Activated T-helper 17 cell treated with anti-CD3 and anti-CD28 coated beads, Interleukin-2, amount 50 U/mL, for 72 hours (primary cell): ENCODE results near the gene EHD4. TPM values are rescaled to one million over a fixed set of nuclear protein-coding genes. Genes with fewer than 3 reads are reported as not detected.

Experiments
- ATAC-seq: fragments of 150-1000 bp; cut with Tn5 transposase; replicated peaks from 2 replicates; pipeline ENCODE4 v1.10.0; 2021; ENCODE audit warnings: mild to moderate bottlenecking, moderate library complexity
- H3K27ac Mint-ChIP-seq: one replicate; pipeline ENCODE4 v1.8.0; 2022; ENCODE audit warnings: mixed read lengths
- H3K27me3 Mint-ChIP-seq: one replicate; pipeline ENCODE4 v1.8.0; 2022; ENCODE audit warnings: mixed read lengths
- H3K36me3 Mint-ChIP-seq: one replicate; pipeline ENCODE4 v1.8.0; 2022; ENCODE audit warnings: low read depth, mild to moderate bottlenecking, mixed read lengths
- H3K4me1 Mint-ChIP-seq: one replicate; pipeline ENCODE4 v1.8.0; 2022; ENCODE audit warnings: mixed read lengths
- H3K4me3 Mint-ChIP-seq: one replicate; pipeline ENCODE4 v1.8.0; 2022; ENCODE audit warnings: mild to moderate bottlenecking, mixed read lengths
- H3K9me3 Mint-ChIP-seq: one replicate; pipeline ENCODE4 v1.8.0; 2022; ENCODE audit warnings: mixed read lengths
- total RNA-seq, 2 donors: library from RNA; stranded (reverse); gene quantifications; one replicate each; pipeline ENCODE4 v1.2.3, GENCODE V29; 2022

Gene EHD4
- total RNA-seq, result 10 to 100 TPM; 51.0 to 56.3 TPM

DNA sequence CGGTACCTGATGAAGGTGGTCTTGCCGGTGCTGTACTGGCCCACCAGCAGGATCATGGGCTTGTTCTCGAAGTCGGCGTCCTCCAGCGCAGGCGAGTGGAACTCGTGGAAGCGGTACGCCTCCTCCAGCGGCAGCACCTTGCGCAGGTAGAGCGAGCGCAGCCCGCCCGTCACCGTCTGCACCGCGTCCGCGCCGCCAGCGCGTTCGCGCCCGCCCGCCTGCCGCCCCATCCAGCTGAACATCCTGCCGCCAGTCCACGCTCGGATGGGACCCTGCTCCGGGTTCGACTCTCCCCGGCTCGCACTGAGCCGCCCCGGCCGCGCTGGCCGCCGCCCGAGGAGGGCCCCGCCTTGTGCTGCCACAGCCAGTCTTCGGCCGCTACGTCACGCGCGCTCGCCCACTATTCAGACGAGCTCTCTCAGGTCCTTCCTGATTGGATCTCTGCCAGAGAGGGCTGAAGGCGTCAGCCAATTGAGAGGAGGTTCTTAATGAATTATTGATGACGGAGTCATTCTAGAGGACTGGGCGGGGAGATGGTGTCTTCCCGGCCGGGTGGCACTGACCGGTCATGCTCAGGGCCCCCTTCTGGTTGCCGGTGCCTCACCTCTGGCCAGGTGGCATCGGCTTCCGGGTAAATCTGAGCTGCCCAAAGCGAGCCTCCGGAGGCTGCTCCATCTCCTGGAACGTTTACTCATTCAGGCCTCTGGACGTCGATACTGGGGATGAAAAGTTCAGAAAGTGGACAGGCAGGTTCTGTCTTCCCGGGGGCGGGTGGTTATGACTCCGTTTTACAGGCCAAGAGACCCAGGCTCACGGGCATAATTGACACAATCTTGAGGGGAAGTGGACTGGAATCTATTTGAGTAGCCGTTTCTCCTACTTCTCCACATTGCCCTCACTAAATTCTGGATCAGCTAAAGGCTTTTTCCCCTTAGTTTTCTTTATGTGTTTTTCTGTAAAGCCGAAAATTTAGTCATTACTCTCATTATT, at the start of gene EHD4:
EHD4 (minus strand) TSS at position 305 of the 990 bp plus-strand sequence; CDS start at position 242, 63 bp downstream.
- Mint-ChIP-seq H3K4me3 (peak within 1 kb of the TSS; percentile 97), H3K27ac (peak within 1 kb of the TSS; percentile 98), H3K4me1 (peaks cover 38% of the 10 kb centered on the region), H3K36me3 (peaks cover 43% of the 10 kb centered on the region), H3K9me3 (no peaks in the 10 kb centered on the region), H3K27me3 (peaks cover 4% of the 10 kb centered on the region)
- peak; percentile 79 for ATAC-seq

- H3K27ac Mint-ChIP-seq, result no peak overlapping the region
These were observed 49.2 kb upstream of the EHD4 start for GRCh38 chr15:42021593-42021992.

GRCh38 chr15:42020713-42021273, 48.4 kb upstream of the EHD4 start, which contains the start of gene PLA2G4E:
PLA2G4E (minus strand) TSS chr15:42021042; CDS start chr15:42021030, 12 bp downstream.
- ATAC-seq, result no peak
- H3K9me3 Mint-ChIP-seq, result no peaks in the 10 kb centered on the region
- H3K27ac Mint-ChIP-seq, result no peak within 1 kb of the TSS
- H3K4me1 Mint-ChIP-seq, result no peaks in the 10 kb centered on the region
- H3K27me3 Mint-ChIP-seq, result peaks cover 5% of the 10 kb centered on the region
- H3K36me3 Mint-ChIP-seq, result no peaks in the 10 kb centered on the region
- no peak within 1 kb of the TSS for H3K4me3 Mint-ChIP-seq

More at GRCh38 chr15:42021593-42021992, 49.2 kb upstream of the EHD4 start:
- H3K4me3 Mint-ChIP-seq, result no peak overlapping the region
- H3K36me3 Mint-ChIP-seq, result no peaks in the 10 kb centered on the region
- no peaks in the 10 kb centered on the region for H3K4me1 Mint-ChIP-seq
- ATAC-seq, result no peak
- H3K9me3 Mint-ChIP-seq, result no peaks in the 10 kb centered on the region
- peaks cover 5% of the 10 kb centered on the region for H3K27me3 Mint-ChIP-seq

- Mint-ChIP-seq H3K27me3 (peaks cover 5% of the 10 kb centered on the region), H3K4me3 (no peak overlapping the region), H3K36me3 (no peaks in the 10 kb centered on the region), H3K27ac (peak overlapping the region; percentile 20), H3K9me3 (no peaks in the 10 kb centered on the region), H3K4me1 (no peaks in the 10 kb centered on the region)
- no peak for ATAC-seq
These were observed 46.2 kb upstream of the EHD4 start for GRCh38 chr15:42018306-42019224.

DNA sequence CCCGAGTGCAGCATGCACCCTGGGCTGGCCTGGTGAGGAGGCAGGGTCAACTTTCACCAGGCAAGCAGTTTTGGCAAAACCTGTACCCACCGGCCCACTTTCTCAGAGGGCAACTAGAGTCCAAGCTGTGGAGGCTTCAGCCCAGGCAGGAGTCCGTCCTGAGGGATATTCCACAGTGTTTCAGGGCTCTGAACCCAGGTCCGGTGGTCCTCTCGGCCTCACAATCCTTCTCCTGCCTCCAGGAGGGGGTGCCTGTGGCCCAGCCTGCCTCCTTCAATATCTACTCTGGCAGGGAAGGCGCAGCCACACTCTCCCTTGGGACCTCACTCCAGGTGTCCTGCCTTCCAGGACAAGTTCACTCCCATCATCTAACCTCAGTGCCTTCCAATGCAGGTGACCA, 44.6 kb upstream of the EHD4 start:
- Mint-ChIP-seq H3K9me3 (no peaks in the 10 kb centered on the region), H3K4me1 (no peaks in the 10 kb centered on the region), H3K36me3 (no peaks in the 10 kb centered on the region), H3K4me3 (no peak overlapping the region), H3K27ac (peak overlapping the region; percentile 20), H3K27me3 (peaks cover 5% of the 10 kb centered on the region)
- ATAC-seq, result no peak

GRCh38 chr15:42014406-42014805, 42.0 kb upstream of the EHD4 start:
- no peak for ATAC-seq
- Mint-ChIP-seq H3K4me1 (peaks cover 17% of the 10 kb centered on the region), H3K36me3 (no peaks in the 10 kb centered on the region), H3K27ac (peak overlapping the region; percentile 75), H3K4me3 (no peak overlapping the region), H3K9me3 (no peaks in the 10 kb centered on the region), H3K27me3 (peaks cover 5% of the 10 kb centered on the region)

DNA sequence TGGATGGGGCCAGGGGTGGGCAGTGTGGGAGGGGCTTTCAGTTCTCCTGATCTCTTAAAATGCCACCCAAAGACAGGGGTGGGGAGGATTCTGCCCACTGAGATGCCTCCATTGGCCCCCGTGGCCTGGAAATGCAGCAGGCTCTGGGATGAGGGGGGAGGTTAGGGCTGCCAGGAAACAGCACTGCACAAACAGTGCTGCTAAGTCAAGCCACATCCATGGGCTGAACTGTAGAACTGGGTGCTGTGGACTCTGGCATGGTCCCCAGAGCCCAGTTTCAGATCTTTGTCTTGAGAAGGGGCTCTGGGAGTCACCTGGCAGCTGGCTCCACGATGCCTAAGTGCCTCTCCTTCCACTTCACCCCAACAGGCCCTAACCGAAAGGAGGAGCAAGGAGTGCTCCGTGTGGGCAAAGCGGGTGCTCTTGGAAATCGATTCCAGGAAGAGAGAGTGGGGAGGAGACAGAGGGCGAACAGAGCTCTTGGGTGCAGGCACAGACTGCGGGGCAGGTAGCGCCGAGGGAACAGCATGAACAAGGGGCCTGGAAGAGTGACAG, 40.6 kb upstream of the EHD4 start:
- Mint-ChIP-seq H3K27ac (peak overlapping the region; percentile 67), H3K36me3 (no peaks in the 10 kb centered on the region), H3K9me3 (no peaks in the 10 kb centered on the region), H3K4me1 (peaks cover 21% of the 10 kb centered on the region), H3K4me3 (no peak overlapping the region), H3K27me3 (peaks cover 5% of the 10 kb centered on the region)
- no peak for ATAC-seq

- H3K9me3 Mint-ChIP-seq, result no peaks in the 10 kb centered on the region
- peak overlapping the region; percentile 6 for H3K4me3 Mint-ChIP-seq
- no peak for ATAC-seq
- peaks cover under 1% of the 10 kb centered on the region for H3K27me3 Mint-ChIP-seq
- H3K27ac Mint-ChIP-seq, result peak overlapping the region; percentile 67
- no peaks in the 10 kb centered on the region for H3K36me3 Mint-ChIP-seq
- peaks cover 25% of the 10 kb centered on the region for H3K4me1 Mint-ChIP-seq
These were observed 39.9 kb upstream of the EHD4 start for GRCh38 chr15:42012241-42012640.

GRCh38 chr15:42011074-42011473, 38.7 kb upstream of the EHD4 start:
- ATAC-seq, result no peak
- Mint-ChIP-seq H3K4me1 (peaks cover 29% of the 10 kb centered on the region), H3K9me3 (no peaks in the 10 kb centered on the region), H3K36me3 (no peaks in the 10 kb centered on the region), H3K27me3 (no peaks in the 10 kb centered on the region), H3K4me3 (peak overlapping the region; percentile 79), H3K27ac (peak overlapping the region; percentile 94)

- H3K4me3 Mint-ChIP-seq, result peak overlapping the region; percentile 79
- ATAC-seq, result peak; percentile 95
- H3K27ac Mint-ChIP-seq, result peak overlapping the region; percentile 94
- no peaks in the 10 kb centered on the region for H3K36me3 Mint-ChIP-seq
- peaks cover 29% of the 10 kb centered on the region for H3K4me1 Mint-ChIP-seq
- no peaks in the 10 kb centered on the region for H3K27me3 Mint-ChIP-seq
- H3K9me3 Mint-ChIP-seq, result no peaks in the 10 kb centered on the region
These were observed 38.1 kb upstream of the EHD4 start for GRCh38 chr15:42010434-42010833.

GRCh38 chr15:42009474-42009873, 37.1 kb upstream of the EHD4 start:
- no peaks in the 10 kb centered on the region for H3K36me3 Mint-ChIP-seq
- peak overlapping the region; percentile 79 for H3K4me3 Mint-ChIP-seq
- no peaks in the 10 kb centered on the region for H3K27me3 Mint-ChIP-seq
- no peaks in the 10 kb centered on the region for H3K9me3 Mint-ChIP-seq
- H3K4me1 Mint-ChIP-seq, result peaks cover 29% of the 10 kb centered on the region
- ATAC-seq, result no peak
- peak overlapping the region; percentile 94 for H3K27ac Mint-ChIP-seq

DNA sequence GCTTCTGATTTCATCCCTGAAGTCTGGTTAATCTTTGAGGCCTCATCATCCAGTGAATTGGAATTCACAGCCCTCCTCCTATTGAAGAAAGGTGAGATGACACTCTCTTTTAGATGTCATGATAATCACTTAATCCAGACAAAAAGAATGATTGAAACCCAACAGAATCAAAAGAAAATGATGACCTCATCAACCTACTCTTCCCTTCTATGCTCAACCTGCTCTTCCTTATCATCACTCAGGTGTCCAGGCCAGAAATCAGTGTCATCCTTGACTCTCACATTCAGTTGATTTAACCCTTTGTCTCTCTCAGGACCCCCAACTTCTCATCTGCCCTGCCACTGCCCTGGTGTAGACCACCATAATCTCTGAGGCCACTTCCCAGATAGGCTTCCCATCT, 36.7 kb upstream of the EHD4 start:
- H3K4me3 Mint-ChIP-seq, result no peak overlapping the region
- H3K27ac Mint-ChIP-seq, result peak overlapping the region; percentile 94
- peaks cover 29% of the 10 kb centered on the region for H3K4me1 Mint-ChIP-seq
- no peak for ATAC-seq
- H3K9me3 Mint-ChIP-seq, result no peaks in the 10 kb centered on the region
- H3K36me3 Mint-ChIP-seq, result no peaks in the 10 kb centered on the region
- H3K27me3 Mint-ChIP-seq, result no peaks in the 10 kb centered on the region

- ATAC-seq, result no peak
- H3K27me3 Mint-ChIP-seq, result no peaks in the 10 kb centered on the region
- no peaks in the 10 kb centered on the region for H3K9me3 Mint-ChIP-seq
- peak overlapping the region; percentile 0 for H3K4me3 Mint-ChIP-seq
- H3K4me1 Mint-ChIP-seq, result peaks cover 29% of the 10 kb centered on the region
- no peaks in the 10 kb centered on the region for H3K36me3 Mint-ChIP-seq
- H3K27ac Mint-ChIP-seq, result peak overlapping the region; percentile 2
These were observed 35.0 kb upstream of the EHD4 start for GRCh38 chr15:42007386-42007785.

- H3K9me3 Mint-ChIP-seq, result no peaks in the 10 kb centered on the region
- H3K4me3 Mint-ChIP-seq, result no peak overlapping the region
- ATAC-seq, result no peak
- no peak overlapping the region for H3K27ac Mint-ChIP-seq
- no peaks in the 10 kb centered on the region for H3K36me3 Mint-ChIP-seq
- peaks cover 13% of the 10 kb centered on the region for H3K4me1 Mint-ChIP-seq
- H3K27me3 Mint-ChIP-seq, result peaks cover 7% of the 10 kb centered on the region
These were observed 30.0 kb upstream of the EHD4 start for GRCh38 chr15:42002333-42002732.
